HUDEP-2 (cell line): ENCODE data around the gene GAB4.
"Not testable (repeated sequence)": the region's sequence is repeated elsewhere in the genome, so short reads cannot be mapped to it uniquely, and the experiment has no call there.

Experiments
- DNase-seq, 76 experiments: peaks; one replicate each; lab custom pipeline; 2025; ENCODE audit not compliant: unreplicated experiment in 76 of 76; lab: John Stamatoyannopoulos, UW

GAB4 gene, protein sequence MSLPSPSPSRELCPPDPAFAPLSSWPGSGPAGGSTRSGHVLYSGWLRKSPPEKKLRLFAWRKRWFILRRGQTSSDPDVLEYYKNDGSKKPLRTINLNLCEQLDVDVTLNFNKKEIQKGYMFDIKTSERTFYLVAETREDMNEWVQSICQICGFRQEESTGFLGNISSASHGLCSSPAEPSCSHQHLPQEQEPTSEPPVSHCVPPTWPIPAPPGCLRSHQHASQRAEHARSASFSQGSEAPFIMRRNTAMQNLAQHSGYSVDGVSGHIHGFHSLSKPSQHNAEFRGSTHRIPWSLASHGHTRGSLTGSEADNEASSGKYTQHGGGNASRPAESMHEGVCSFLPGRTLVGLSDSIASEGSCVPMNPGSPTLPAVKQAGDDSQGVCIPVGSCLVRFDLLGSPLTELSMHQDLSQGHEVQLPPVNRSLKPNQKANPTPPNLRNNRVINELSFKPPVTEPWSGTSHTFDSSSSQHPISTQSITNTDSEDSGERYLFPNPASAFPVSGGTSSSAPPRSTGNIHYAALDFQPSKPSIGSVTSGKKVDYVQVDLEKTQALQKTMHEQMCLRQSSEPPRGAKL

DNA sequence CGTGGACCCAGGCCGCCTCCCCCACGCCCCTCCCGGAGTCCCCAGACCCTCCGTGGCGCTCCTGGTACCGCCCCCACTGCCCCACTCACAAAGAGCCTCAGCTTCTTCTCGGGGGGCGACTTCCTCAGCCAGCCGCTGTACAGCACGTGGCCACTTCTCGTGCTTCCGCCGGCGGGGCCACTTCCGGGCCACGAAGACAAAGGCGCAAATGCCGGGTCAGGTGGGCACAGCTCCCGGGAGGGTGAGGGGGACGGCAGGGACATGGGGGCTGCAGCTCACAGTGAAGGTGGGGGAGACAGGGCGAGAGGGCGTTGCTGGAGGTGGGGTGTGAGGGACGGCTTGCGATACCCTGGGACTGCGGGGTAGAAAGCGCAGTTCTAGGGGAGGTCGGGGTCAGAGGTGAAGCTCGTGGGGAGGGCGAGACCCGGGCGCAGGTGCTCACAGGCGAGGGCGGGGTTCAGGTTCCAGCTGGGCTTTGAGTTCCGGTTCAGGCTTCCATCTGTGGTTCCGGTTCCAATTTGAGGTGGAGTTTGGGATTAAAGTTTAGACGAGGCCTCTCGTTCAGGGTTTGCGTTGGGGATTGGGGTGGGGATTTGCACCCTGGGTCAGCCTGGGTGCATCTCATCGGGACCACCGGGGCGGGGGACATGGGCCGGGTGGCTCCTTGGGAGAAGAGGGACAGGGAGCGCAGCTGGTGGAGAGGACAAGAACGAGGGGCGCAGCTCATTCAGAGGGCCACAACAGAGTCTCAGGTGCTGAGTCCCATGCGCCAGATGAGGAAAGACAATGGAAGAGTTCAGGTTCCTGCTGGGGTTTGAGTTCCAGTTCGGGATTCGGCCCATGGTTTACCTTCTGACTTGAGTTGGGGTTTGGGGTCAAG, at the start of gene GAB4:
Gene GAB4 (minus strand): TSS at position 371 of the 880 bp plus-strand sequence. CDS start 108 bp downstream, at position 263.
- no peak for DNase-seq

DNA sequence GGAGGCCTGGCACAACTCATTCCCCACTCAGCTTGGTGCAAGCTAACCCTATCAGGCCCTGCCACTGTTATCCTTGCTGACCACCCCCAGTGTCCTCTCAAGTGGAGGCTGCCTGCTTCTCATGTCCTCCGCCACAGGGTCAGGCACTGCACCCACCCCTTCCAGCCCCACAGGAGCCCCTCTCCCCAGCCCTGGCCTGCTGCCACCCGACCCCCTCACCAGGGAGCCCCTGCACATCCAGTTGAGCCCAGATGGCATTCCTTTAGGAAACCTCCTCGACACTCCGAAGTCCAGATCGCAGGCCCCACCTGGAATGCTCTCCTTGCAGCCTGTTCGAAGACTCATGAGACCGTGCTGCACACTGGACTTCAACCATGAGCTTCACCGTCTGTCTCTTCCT, 48.8 kb upstream of the GAB4 start:
- DNase-seq = no peak

DNA sequence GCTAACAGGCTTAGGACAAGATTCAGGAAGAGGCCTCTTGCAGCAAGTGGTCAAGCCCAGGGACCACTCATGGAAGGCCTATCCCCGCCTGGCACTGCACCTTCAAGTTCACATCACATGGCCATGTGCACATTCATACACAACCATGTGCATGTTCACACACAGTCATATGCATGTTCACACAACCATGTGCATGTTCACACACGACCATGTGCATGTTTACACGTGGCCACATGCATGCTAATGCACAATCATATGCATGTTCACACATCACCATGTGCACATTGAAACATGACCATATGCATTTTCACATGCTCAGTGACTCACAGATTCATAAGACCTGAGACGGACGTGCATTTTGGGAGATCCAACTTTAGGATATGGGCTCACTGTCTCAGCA, 48.0 kb upstream of the GAB4 start:
- DNase-seq = no peak

DNA sequence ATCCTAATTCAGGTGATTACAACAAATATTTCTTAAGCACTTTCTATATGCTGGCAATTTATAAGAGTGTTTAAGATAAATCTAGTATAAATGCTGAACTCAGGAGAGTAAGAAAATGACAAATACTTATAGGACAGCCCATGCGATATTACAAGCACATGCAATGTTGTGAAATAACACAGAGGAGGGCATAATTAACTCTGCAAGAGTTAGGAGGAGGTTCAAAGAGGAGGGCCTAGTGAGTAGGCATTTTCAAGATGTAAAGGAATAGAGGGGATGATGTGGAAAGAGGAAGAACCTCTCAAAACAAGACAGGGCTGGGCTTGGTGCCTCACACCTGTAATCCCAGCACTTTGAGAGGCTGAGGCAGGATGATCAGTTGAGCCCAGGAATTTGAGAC, 39.6 kb upstream of the GAB4 start:
- no peak for DNase-seq

DNA sequence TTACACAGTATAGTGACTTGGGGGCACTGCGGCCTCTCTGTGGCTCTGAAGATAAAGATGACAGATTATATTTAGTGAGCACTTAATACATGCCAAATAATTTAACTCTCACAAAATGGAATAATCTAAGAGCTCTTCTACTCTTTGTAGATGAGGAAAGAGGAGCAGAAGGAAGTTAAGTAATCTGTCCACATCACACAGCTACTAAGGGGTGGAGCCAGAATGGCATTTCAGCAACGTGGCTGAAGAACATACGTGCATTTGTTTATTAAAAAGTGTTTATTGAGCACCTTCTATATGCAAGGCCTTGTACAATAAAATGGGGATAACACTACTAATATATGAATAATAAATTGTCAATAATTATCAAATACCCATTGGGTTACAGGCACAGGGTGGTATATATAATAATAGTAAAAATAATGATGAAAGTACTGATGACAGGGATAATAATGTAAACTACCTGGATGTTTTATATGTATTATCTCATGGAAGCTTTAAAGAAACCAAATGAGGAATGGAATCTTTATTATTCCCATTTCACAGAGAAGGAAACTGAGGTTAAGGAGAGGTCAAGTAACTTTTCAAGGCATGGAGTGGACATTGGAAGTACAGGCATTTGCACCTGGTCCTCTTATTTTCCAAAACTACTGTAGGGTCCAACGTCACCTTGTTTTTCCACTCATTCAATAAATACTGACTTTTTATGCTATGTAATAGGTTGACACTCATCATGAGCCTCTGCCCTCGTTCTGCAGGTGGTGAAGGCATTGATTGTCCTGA, 38.7 kb upstream of the GAB4 start:
- no peak for DNase-seq

DNA sequence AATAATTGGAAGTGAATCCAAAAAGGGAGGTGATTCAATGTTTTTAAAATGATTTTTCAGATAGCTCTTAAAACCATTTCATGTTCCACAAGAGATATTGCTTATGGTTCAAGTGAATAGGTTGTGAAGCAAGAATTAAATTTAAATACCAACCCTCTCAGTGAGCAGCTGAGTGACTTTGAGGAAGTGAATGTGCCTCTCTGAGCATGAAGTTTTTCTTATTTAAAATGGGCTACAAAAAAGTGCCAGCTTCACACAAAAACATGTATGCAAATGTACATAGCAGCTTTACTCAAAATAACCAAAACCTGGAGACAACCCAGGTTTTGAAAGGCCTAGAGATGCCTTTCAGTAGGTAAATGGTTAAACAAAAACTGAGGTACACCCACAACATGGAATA, 35.5 kb upstream of the GAB4 start:
- no peak for DNase-seq

DNA sequence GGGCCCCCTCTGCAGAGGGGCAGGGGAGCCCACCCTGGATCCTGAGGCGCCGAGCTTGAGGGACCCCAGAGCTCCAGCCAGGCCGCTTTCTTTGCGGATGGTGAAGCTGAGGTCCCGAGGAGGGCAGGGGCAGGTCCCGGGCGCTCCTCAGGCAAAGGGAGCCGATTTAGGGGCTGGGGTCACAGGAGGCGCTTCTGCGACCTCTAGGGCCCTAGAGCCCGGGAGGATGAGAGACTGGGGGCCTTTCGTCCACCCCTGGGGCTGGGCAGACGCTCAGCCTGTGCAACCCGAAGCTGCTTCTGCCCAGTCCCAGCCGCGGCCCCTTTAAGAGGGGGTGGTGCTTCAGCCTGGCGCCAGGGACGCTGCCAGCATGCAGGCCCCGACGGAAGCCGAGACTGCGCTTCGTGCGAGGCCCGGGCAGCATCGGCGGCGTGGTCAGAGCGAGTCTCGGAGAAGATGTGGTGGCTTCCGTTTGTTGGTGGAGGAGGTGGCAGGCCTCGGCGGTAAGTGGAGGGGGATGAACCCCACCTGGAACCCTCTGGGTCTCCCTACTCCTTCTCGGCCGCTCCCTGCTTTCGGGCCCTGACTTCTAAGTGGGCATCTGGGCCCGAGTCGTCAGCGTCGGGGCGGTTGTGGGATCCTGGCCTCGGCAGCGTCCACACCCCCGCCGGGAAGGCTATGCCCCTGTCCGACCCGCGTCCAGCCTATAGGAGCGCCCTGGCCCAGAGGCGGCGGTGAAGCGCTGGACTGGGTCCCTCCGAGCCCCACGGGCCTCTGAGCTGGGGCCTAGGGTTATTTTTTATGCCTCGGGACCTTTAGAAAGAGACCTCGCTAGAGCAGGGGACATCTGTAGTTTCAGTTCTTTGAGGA, 29.1 kb upstream of the GAB4 start:
- DNase-seq = peak in 37 of 76 experiments; percentile 3 to 45 (median 13)

DNA sequence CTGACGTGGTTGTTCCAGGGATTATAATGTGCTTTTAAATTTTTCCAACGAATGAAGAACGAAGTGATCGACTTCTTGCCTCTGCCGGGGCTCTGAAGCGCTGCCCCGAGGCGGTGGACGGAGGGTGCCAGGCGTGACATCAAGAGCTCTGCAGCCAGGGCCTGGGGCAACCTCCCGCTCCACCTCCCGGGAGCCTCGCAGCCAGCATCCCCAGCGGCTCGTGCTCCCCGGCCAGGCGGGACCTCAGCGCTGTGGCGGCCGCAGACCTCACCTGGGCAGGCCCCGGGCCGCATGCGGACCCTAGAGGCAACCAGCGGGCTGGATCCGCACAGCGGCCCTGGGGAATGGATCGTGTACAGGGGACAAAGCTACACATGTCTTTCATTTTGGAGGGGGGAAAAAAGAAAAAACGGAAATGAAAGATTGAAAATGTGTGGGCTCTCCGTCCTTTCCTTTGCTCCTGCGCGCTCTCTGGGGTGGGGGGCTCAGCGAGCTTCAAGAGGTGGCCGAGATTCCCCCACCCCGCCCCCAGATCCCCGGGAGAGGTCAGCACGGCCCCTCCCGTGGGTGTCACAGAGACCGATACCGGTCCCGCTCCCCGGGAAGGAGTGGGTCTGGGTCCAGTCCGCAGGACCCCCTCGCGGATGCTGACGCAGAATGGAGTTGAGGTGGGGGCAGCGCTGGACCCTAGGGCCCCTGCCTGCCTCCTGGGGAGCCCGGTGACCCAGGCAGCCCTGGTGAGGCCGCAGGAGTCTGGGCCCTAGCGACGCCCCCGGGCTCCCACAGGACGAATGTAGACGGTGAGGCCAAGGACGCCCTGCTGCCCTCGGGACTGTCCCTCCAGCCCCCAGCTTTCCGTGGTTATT, 28.2 kb upstream of the GAB4 start:
- DNase-seq = not testable (repeated sequence)

DNA sequence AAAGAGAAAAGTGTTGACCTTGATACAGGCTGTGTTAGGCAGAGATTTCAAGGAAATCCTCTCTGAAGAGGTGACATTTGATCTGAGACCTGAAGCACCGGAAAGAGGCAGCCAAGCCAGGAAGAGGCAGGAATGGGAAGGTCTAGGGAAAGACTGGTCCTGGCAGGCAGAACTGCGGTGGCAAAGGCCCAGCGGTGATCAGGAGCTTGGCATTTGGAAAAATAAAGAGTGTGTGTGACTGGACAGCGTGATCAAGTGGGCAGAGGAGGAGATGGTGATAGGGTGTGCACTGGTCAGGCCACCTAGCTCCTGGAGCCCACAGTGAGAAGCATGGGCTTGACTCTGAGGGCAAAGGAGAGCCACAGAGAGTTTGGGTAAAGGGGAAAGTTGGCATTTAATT, 27.2 kb upstream of the GAB4 start:
- no peak for DNase-seq

DNA sequence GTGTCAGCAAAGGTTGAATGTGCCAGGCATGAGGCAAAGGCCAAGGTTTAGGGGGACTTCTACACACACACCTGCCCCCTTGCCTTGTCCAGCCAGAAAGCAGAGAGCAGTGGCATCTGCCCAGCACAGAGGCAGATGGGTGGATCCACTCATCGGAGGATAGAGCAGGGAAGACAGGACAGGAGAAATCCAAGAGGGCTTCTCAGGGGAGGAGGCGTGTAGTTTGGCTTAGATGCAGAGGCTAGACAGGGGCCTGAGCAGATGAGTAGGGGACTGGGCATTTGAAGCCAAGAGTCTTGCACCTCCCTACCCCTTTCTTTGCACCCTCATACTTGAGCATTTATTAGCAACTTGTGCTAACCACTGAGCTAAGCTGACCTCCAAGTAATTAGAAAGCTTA, 26.5 kb upstream of the GAB4 start:
- not testable (repeated sequence) for DNase-seq

DNA sequence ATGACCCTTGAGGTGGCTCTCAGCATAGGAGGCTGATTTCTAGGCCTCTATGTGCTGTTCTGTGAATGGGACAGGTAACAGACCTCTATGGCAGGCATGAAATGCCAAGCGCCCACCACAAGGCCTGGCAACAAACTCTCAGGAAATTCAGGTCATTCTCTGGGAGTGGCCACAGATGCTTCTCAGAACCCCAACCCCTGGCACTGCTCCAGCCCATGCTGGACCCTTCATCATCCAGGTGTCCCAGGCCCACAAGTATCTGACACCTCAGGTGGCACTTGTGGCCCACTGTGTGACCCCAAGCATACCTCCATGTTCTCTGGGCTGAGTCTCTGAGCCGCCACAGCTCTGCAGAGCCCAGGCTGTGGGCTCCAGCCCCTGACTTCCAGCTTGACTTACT, 24.3 kb upstream of the GAB4 start:
- DNase-seq = not testable (repeated sequence)

DNA sequence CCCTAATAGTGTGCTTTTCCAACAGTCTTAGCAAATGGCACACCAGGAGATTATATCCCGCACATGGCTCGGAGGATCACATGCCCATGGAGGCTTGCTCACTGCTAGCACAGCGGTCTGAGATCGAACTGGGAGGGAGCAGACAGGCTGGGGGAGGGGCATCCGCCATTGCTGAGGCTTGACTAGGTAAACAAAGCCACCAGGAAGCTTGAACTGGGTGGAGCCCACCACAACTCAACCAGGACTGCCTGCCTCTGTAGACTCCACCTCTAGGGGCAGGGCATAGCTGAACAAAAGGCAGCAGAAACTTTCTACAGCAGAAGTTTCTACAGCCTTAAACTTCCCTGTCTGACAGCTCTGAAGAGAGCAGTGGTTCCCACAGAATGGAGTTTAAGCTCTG, 16.4 kb upstream of the GAB4 start:
- DNase-seq = not testable (repeated sequence)

DNA sequence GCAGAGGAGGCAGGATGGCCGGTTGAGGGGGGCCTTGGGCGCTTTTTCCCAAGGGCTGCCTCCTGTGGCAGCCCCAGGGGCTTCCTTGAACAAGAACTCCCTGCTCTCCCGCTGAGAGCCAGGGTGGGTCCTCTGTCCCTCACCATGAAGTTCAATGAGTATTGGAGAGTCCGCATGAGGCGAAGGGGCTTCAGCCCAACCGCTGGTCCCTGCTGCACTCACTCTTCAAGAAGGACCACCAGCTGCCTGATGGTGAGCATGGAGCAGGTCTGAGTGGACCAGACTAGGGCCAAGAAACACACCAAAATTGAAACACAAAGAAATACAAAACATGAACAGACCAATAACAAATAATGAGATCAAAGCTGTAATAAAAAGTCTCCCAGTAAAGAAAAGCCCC, 7.5 kb upstream of the GAB4 start:
- not testable (repeated sequence) for DNase-seq

DNA sequence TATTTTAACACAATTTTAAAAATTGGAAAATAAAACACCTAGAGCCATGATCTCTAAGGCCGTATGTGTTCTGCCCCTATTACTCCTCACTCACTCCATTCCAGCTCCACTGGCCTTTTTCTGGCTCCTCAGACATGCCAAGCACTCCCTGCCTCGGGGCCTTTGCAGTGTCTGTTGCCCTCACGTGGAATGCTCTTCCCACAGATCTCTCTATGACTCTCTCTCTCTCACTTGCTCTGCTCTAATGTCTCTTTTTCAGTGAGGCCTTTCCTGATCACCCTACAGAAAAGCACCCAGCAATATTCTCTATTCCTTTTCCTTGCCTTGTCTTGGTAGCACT, 6.0 kb upstream of the GAB4 start:
- not testable (repeated sequence) for DNase-seq

DNA sequence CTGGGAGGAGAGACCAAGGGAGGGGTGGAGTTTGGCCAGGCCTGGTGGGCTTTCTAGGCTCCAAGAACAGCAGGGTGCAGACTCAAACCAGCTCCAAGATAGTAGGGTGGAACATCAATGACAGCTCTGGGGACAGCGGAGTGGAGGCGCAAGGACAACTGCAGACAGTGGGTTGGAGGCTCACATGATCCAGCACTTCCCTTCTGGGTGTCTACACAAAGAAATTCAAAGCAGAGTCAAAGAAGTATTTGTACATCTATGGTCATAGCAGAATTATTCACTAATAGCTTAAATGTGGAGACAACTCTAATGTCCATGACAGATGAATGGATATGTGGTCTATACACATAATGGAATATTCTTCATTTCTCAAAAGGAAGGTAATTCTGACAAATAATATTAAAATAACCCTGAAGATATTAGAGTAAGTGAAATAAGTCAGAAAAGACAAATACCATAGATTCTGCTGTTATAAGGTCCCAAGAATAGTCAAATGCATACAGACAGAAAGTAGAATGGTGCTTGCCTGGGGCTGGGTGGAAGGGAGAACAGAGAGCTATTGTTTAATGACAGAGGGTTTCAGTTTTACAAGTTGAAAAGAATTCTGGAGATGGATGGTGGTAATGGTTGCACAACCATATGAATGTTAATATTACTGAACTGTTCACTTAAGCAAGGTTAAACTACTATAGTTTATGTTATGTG, 5.5 kb upstream of the GAB4 start:
- DNase-seq = no peak

DNA sequence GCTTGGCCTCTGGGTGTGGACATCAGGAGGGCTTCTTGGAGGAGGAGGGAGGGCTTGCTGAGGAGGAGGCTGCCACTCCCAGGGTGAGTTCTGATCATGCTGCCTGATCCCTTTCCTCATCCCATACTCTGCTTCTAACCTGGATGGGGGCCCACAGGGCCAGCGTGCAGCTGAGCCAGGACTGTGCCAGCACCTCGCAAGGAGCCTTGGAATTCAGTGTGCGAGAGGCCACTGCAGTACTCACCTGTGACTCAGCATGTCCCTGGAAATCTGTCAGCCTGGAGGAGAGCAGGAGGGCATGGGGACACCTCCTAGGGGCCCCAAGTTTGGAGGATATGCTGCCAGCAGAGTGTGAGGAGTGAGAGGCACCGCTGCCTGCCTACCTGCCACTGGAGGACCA, 4.2 kb upstream of the GAB4 start:
- no peak for DNase-seq

DNA sequence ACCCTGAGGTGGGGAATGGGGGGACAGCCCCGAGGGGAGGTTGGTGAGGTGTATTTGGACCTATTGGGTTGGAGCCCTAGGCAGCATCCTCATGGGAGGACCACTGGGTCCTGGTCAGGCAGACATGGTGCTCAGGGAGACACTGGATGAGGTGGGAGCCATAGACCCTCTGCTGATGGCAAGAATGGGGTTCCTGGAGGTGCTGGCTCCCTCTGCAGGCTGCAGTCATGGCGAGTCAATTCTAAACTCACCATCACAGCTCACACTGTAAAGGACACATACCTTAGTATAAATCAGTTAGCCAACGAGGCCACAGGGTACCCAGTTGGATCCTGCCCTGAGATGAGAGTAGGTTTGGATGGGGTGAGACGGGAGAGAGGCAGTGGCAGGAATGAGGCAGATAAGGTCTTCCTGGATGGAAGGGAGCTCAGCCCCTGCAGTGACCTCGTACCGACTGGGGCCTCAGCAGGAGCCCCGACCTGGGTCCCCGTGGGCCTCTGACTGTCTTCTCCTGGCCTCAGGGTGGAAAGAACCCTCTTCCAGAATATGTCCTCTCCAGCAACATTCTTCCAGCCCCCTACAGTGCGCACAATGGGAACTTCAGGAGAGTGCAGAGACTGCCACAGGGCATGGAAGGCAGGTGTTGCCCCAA, 1.7 kb upstream of the GAB4 start:
- no peak for DNase-seq

DNA sequence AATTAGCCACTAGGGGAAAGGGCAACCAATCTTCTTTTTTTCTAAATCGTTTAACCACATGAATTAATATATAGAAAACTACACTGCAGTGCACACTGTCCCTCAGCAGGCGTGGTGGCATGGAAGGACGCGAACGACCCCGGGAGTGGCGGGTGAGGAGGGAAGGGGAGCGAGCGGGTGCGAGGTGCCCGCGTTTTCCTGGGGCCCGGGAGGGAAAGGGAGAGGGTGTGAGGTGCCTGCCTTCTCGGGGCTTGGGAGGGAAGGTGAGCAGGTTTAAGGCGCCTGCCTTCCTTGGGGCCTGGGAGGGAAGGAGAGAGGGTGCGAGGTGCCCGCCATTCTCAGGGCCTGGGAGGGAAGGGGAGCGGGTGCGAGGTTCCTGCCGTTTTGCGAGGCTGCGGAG, 765 bp downstream of the GAB4 start:
- no peak for DNase-seq
